Gastrocnemius medialis (tissue), 4 donors: Measurements from ENCODE around the gene RMND1. TPM values are rescaled to one million over a fixed set of nuclear protein-coding genes. Genes with fewer than 3 reads are reported as not detected.

ENCODE experiments used
- ATAC-seq, 2 donors: fragments of 150-250 bp; one replicate each; pipeline ENCODE4 v1.9.1; 2016
- DNase-seq, 2 donors: peaks; one replicate each; pipeline ENCODE4 v3.0.0-alpha.2; 2019
- H3K27ac ChIP-seq, 4 donors: fragments of 200-600 bp; sonication (generic); 1 replicate in 1 of 4; 2 replicates in 3 of 4; pipeline ENCODE4 v1.5.1; 2016 to 2018; ENCODE audit warnings: mild to moderate bottlenecking in 2 of 4, moderate library complexity in 1 of 4
- H3K27me3 ChIP-seq, 3 donors: fragments of 200-600 bp; sonication (generic) in 2 of 3; 1 replicate in 1 of 3; 2 replicates in 2 of 3; pipeline versions ENCODE4 v1.5.1 to v1.6.0; 2016 to 2019; ENCODE audit warnings: mild to moderate bottlenecking in 1 of 3, moderate library complexity in 1 of 3
- H3K36me3 ChIP-seq, 2 donors: fragments of 200-600 bp; sonication (generic) in 1 of 2; one replicate each; pipeline ENCODE4 v1.5.1; 2017 to 2018
- H3K4me1 ChIP-seq, 2 donors: fragments of 200-600 bp; sonication (generic) in 1 of 2; one replicate each; pipeline ENCODE4 v1.5.1; 2016 to 2017; ENCODE audit warnings: mild to moderate bottlenecking in 2 of 2
- H3K4me3 ChIP-seq, 4 donors: fragments of 200-600 bp; sonication (generic) in 3 of 4; 1 replicate in 1 of 4; 2 replicates in 3 of 4; pipeline ENCODE4 v1.5.1; 2016 to 2019; ENCODE audit warnings: mild to moderate bottlenecking in 2 of 4
- H3K9me3 ChIP-seq, 3 donors: fragments of 200-600 bp; sonication (generic) in 2 of 3; 1 replicate in 1 of 3; 2 replicates in 2 of 3; pipeline ENCODE4 v1.5.1; 2016 to 2019
- CTCF ChIP-seq, 5 experiments: fragments of 450-650 bp in 3 of 5; fragments of 200-600 bp in 2 of 5; sonication (generic) in 2 of 5; IDR thresholded peaks in 4 of 5; conservative IDR thresholded peaks in 1 of 5; 1 replicate in 4 of 5; 2 replicates in 1 of 5; pipeline ENCODE4 v1.5.1; 2016 to 2019; ENCODE audit warnings: antibody characterized with exemption in 5 of 5, mild to moderate bottlenecking in 3 of 5, moderate library complexity in 3 of 5
- POLR2A ChIP-seq, 2 donors: fragments of 450-650 bp; IDR thresholded peaks; one replicate each; pipeline ENCODE4 v1.6.1; 2017; ENCODE audit warnings: antibody characterized with exemption in 2 of 2, mild to moderate bottlenecking in 2 of 2, moderate library complexity in 2 of 2
- in situ Hi-C, 4 donors: fragments of 200-750 bp; cut with MboI; loops; one replicate each; pipeline versions ENCODE4 v1.15.0 to v1.8.0; 2017; ENCODE audit warnings: low sequenced_read_pairs in 4 of 4
- intact Hi-C: fragments of 100-400 bp; cut with DNase I; formaldehyde crosslinking; loops from one replicate; pipeline ENCODE4 v1.15.1; 2023; ENCODE audit warnings: low total_unique reads
- total RNA-seq, 4 donors: library from RNA; depleted of rRNA; stranded (reverse); fragments of >200 nt; gene quantifications; one replicate each; pipeline versions ENCODE4 v1.1.0 to v1.2.3, GENCODE V29; 2016

Gene RMND1
- total RNA-seq, 4 donors from 2014 or later: 6.4 to 9.6 (median 8.4) TPM

GRCh38 chr6:151478670-151479069, 26.7 kb upstream of the RMND1 start:
- in situ Hi-C loops (loop anchor here in 2 of 4 donors (10.0 to 25.0 kb wide), 2 partner anchors 74 to 591 kb away; no protein-coding TSS in a partner anchor), intact Hi-C loops (loop anchor here (10.0 kb wide), 1 partner anchor 584 kb away; no protein-coding TSS in a partner anchor)
- Histone ChIP-seq H3K9me3 (no peaks in the 10 kb centered on the region), H3K36me3 (no peaks in the 10 kb centered on the region), H3K27me3 (no peaks in the 10 kb centered on the region), H3K27ac (no peak overlapping the region), H3K4me3 (no peak overlapping the region), H3K4me1 (no peaks in the 10 kb centered on the region)
- TF ChIP-seq POLR2A (IDR thresholded peaks at IDR 0.05): no peak
- no peak for TF ChIP-seq CTCF (IDR thresholded peaks at IDR 0.05 in 4 of 5, conservative IDR thresholded peaks at IDR 0.05 in 1 of 5)
- no peak for ATAC-seq
- DNase-seq: no peak

GRCh38 chr6:151477726-151478125, 25.8 kb upstream of the RMND1 start:
- no peak overlapping the region for H3K4me3 ChIP-seq
- in situ Hi-C loops: loop anchor here in 2 of 4 donors (10.0 to 25.0 kb wide), 2 partner anchors 73 to 590 kb away; no protein-coding TSS in a partner anchor
- no peaks in the 10 kb centered on the region for H3K4me1 ChIP-seq
- no peaks in the 10 kb centered on the region for H3K27me3 ChIP-seq
- no peak for DNase-seq
- H3K36me3 ChIP-seq: no peaks in the 10 kb centered on the region
- TF ChIP-seq POLR2A (IDR thresholded peaks at IDR 0.05): no peak
- no peak for TF ChIP-seq CTCF (IDR thresholded peaks at IDR 0.05 in 4 of 5, conservative IDR thresholded peaks at IDR 0.05 in 1 of 5)
- H3K9me3 ChIP-seq: no peaks in the 10 kb centered on the region
- ATAC-seq: no peak
- H3K27ac ChIP-seq: no peak overlapping the region
- intact Hi-C loops: loop anchor here (10.0 kb wide), 1 partner anchor 583 kb away; no protein-coding TSS in a partner anchor

GRCh38 chr6:151475653-151476523, 24.0 kb upstream of the RMND1 start:
- Histone ChIP-seq H3K9me3 (no peaks in the 10 kb centered on the region), H3K4me3 (peak overlapping the region in 1 of 4 donors; percentile 16), H3K36me3 (no peaks in the 10 kb centered on the region), H3K27ac (no peak overlapping the region), H3K4me1 (no peaks in the 10 kb centered on the region), H3K27me3 (no peaks in the 10 kb centered on the region)
- in situ Hi-C loops: loop anchor here in 2 of 4 donors (10.0 to 25.0 kb wide), 2 partner anchors 71 to 589 kb away; no protein-coding TSS in a partner anchor
- DNase-seq: no peak
- intact Hi-C loops: loop anchor here (1.0 to 10.0 kb wide), 2 partner anchors 70 to 581 kb away; no protein-coding TSS in a partner anchor
- peak in 1 of 2 donors; percentile 44 for ATAC-seq
- TF ChIP-seq CTCF (IDR thresholded peaks at IDR 0.05 in 4 of 5, conservative IDR thresholded peaks at IDR 0.05 in 1 of 5) (peak; percentile 27 to 81 (median 72)), POLR2A (IDR thresholded peaks at IDR 0.05) (no peak)

GRCh38 chr6:151464702-151465101, 12.8 kb upstream of the RMND1 start:
- in situ Hi-C loops (no loop called here), intact Hi-C loops (no loop called here)
- ATAC-seq: no peak
- Histone ChIP-seq H3K36me3 (peaks cover 0 to 32% of the 10 kb centered on the region in 2 donors), H3K4me1 (no peaks in the 10 kb centered on the region), H3K9me3 (no peaks in the 10 kb centered on the region), H3K27me3 (no peaks in the 10 kb centered on the region), H3K27ac (no peak overlapping the region), H3K4me3 (no peak overlapping the region)
- no peak for DNase-seq
- TF ChIP-seq CTCF (IDR thresholded peaks at IDR 0.05 in 4 of 5, conservative IDR thresholded peaks at IDR 0.05 in 1 of 5) (no peak), POLR2A (IDR thresholded peaks at IDR 0.05) (no peak)
